ENCODE data around the gene LPAR2.
"Not testable (repeated sequence)": the region's sequence is repeated elsewhere in the genome, so short reads cannot be mapped to it uniquely, and the experiment has no call there.

The LPAR2 gene

GRCh38 chr19:19628501-19629134, 598 bp upstream of the LPAR2 start:
- DNase-seq: peak; percentile 66

- no peak for DNase-seq
Observed at GRCh38 chr19:19626516-19627472, 1.2 kb downstream of the LPAR2 start.

DNA sequence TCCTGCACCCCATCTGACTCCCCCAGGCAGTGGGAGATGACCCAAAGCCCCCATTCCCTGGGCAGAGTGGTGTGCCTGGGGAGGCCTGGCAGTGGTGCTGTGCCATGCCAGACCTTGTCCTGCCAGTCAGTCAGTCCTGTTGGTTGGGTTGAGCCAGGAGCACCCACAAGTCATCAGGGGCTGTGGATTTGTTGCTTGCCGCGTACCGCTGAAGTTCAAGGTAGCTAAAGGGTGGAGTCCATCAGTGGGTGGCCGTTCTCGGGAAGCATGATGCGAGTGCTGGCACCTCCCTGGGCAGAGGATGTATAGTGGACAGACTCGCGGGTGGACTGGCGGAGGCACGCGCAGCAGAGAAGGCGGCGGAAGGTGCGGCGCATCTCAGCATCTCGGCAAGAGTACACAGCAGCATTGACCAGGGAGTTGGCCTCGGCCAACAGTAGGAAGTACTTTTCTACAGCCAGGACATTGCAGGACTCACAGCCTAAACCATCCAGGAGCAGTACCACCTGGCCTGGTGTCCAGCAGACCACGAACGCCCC, 3.9 kb downstream of the LPAR2 start:
- no peak for DNase-seq

- DNase-seq: no peak
Observed at GRCh38 chr19:19623383-19623782, 4.6 kb downstream of the LPAR2 start.

DNA sequence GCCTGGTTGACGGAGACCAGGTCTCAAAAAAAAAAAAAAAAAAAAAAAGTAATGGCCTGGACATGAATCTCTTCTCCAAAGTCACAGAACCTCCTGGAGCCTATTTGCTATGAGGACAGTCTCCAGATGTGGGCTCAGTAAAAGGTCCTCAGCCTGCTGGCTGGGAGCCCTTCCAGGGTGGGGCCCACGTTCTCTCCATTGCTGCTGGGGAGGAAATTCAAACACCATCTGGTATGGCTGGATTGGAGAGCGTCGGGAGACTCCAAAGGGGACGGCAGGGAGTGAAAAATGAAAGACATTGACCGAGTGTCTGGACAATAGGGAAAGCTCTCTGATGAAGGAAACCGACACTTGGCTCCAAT, 8.2 kb downstream of the LPAR2 start:
- no peak for DNase-seq

DNA sequence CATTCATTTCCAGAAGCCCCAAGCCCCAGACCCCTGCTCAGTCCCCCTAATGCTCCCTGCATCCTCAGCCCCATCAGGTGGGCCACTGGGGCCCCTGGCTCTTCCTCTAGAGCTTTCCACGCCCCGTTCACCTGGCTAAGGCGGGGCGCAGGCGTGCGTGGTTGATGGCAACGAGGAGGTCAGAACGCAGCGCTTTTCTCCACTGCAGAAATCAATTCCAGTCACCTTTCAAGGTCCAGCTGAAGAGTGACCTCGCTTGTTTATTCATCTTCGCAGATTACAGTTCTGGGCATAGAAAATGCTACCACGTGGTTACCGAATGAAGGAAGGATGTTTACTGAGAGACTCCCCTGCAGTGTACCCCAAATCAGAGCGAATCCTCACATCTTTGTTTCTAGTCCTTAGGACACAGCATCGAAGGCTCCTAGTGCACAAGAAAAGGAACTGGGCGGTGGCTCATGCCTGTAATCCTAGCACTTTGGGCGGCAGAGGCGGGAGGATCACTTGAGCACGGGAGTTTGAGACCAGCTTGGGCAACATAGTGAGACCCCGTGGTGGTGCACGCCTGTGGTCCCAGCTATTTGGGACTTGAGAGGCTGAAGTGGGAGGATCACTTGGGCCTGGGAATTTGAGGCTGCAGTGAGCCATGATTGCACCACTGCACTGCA, 8.7 kb downstream of the LPAR2 start:
- no peak for DNase-seq

DNA sequence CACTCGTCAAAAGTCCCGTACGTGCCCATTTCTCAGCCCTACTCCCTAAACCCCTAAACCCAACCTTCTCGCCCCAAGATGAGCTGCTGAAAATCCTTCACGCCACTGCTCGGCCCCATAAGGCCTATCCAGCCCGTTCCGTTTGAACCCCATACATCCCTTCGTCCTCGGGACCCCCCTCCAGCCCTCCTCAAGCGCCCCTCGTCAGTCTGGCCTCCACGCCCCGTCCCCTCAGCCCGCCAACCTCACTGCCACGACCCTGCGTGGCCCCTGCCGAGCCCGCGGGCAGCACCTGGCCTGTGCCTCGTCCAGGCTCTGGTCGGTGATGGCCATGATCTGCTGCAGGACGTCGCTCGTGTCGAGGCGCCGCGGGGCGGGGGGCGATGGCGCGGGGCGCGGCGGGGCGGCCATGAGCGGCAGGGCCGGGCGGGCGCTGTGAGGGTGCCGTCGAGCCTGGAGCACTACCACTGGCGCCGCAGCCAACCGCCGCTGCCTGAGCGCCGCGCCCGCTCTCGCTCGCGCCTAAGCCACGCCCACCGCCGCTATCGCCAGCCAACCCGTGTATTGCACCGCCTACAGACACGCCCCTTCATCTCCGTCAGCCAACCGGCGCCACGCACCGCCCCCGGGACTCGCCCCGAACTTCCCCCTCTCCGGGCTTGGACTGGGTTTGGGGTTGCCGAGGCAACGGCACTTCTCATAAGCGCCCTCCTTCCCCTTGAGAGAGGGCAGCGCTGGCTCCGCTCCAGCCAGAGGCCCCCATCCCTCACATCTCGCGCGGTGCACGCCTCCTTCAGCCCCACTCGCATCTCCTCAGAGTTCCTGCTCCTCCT, 9.6 kb downstream of the LPAR2 start, which contains the start of gene PBX4:
Gene PBX4, minus strand, starts transcription at position 469 of the 833 bp plus-strand sequence. Its CDS starts 58 bp downstream, at position 411.
- peak; percentile 99 for DNase-seq

DNA sequence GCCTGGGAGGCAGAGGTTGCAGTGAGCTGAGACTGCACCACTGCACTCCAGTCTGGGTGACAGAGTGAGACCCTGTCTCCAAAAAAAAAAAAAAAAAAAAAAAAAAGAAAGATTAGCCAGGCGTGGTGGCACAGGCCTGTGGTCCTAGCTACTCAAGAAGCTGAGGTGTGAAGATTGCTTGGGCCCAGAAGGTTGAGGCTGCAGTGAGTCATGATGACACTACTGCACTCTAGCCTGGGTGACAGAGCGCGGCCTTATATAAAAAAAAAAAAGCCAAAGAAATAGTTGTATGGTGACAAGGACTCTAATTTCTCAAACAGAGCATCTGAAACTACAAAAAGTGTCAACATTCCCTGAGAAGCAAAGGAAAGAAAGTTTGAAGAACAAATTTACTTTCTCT, 12.9 kb downstream of the LPAR2 start:
- peak; percentile 53 for DNase-seq

DNA sequence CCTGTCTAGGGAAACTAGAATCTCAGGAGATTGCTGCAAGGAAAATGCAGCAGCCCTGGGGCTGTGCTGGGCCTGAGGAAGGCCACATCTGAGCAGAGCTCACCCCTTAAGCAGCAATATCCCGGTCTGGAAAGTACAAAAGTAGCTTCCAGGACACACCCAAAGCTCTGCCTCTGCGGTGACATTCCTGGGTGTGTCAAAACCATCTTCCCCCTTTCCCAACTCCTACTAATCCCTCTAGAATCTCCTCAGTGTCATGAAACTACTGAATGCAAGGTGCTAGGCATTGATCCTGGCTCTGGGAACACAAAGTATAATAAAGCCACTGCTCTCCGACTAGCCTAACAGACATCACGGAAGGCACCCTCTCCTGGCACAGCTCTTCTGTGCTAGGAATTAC, 14.5 kb downstream of the LPAR2 start:
- DNase-seq: no peak

DNA sequence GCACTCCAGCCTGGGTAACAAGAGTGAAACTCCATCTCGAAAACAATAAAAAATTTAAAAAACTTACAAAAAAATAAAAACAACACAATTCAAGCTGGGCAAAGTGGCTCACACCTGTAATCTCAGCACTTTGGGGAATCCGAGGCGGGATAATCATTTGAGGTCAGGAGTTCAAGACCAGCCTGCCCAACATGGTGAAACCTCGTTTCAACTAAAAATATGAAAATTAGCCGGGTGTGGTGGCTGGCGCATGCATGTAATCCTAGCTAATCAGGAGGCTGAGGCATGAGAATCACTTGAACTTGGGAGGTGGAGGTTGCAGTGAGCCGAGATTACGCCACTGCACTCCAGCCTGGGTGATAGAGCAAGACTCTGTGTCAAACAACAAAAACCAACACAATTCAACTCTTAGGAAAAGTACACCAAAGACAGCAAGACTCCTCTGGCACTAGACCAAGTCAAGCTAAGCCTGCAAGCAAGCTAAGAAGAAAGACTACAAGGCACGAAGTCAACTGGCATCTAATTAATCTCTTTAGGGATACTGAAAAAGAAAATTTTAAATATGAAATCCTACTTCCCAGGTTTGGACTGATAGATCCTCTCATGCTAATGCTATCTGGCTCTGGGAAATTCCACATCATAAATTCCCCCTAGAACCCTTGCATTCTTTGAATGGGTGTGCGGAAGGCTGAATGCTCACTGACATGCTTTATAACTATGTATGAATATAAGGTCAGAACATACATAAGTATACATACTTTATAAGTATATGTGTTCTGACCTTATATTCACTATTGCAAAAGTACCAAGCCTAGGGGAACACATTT, 17.4 kb downstream of the LPAR2 start:
- no peak for DNase-seq

DNA sequence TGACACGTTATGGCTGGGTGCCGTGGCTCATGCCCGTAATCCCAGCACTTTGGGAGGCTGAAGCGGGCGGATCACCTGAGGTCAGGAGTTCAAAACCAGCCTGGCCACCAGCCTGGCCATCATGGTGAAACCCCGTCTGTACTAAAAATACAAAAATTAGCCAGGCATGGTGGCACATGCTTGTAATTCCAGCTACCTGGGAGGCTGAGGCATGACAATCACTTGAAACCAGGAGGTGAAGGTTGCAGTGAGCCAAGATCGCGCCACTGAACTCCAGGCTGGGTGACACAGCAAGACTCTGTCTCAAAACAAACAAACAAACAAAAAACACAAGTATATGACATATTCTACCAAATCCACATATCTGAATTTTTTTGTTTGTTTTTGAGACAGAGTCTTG, 21.3 kb downstream of the LPAR2 start:
- not testable (repeated sequence) for DNase-seq

DNA sequence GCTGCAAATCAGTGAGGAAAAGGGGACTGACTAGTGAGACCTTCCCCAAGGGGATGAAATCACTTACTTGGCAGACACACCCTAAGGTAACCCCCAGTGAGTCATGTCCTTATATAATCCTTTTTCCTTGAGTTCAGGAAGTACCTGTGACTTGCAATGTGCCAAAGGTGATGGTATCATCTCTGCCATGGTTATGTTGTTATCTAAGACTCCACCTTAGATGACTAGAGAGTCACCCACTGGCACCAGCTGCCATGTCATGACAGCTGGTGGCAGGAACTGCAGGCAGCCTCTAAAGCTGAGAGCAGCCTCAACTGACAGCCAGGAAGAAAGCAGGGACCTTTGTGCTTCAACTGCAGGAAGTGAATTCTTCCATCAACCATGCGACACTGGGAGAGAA, 22.0 kb downstream of the LPAR2 start:
- DNase-seq: peak; percentile 40

GRCh38 chr19:19602713-19603324, 25.2 kb downstream of the LPAR2 start:
- no peak for DNase-seq

GRCh38 chr19:19602136-19602712, 25.8 kb downstream of the LPAR2 start:
- peak; percentile 32 for DNase-seq

GRCh38 chr19:19600793-19601330, 27.2 kb downstream of the LPAR2 start:
- no peak for DNase-seq

DNA sequence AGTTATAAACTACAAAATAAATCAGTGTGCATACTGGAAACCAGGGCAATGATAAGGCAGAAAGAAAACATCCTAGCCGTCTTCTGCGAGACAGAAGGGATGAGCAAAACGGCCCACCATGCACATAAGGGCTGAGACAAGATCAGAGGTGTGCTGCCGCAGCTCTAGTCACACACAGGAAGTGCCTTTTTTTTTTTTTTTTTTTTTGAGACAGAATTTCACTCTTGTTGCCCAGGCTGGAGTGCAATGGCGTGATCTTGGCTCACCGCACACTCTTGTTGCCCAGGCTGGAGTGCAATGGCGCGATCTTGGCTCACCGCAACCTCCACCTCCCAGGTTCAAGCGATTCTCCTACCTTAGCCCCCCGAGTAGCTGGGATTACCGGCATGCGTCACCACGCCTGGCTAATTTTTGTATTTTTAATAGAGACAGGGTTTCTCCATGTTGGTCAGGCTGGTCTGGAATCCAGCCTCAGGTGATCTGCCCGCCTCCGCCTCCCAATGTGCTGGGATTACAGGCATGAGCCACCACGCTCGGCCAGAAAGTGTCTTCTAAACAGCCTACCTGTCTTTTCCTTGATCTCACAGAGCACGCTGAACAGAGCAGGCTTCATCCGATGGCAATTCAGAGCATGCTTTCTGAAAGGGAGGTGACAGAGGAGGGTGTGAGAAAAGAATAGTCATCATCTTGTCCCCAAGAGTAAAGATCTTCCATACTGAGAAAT, 29.1 kb downstream of the LPAR2 start:
- peak; percentile 71 for DNase-seq

DNA sequence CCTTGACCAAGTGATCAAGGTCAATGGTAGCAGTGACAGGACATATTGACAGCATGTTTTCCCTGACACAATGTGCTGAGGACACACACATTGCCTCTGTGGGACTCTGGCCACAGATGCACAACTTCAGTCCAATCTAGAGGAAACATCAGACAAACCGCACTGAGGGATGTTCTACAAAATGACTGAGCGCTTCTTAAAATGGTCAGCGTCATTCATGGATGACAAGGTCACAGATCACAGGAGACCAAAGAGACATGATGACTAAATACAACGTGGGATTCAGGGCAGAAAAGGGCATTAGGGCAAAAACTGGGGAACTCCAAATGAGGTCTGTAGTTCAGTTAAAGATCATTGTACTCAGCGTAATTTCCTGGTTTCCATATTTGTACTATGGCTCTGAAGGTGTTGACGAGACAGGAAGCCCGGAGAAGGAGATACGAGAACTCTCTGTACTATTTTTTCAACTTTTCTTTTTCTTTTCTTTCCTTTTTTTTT, 30.2 kb downstream of the LPAR2 start:
- DNase-seq: peak; percentile 64

GRCh38 chr19:19595171-19595701, 32.8 kb downstream of the LPAR2 start:
- no peak for DNase-seq

- peak; percentile 30 for DNase-seq
Observed at GRCh38 chr19:19594381-19594780, 33.6 kb downstream of the LPAR2 start.

Data from activated CD4-positive, alpha-beta T cell treated with anti-CD3 and anti-CD28 coated beads for 48 hours (primary cell).